Neutrophil (primary cell): ENCODE results near the gene CACNA1E.

ENCODE experiments used
- H3K27ac ChIP-seq: fragments of 200-600 bp; sonication (generic); 2 replicates; pipeline ENCODE4 v1.5.1; 2016; ENCODE audit warnings: mild to moderate bottlenecking, moderate library complexity
- H3K27me3 ChIP-seq: fragments of 200-600 bp; sonication (generic); 2 replicates; pipeline ENCODE4 v1.6.0; 2016; ENCODE audit warnings: mild to moderate bottlenecking
- H3K36me3 ChIP-seq: fragments of 200-600 bp; sonication (generic); 2 replicates; pipeline ENCODE4 v1.5.1; 2017
- H3K4me1 ChIP-seq, 2 experiments: fragments of 200-600 bp in 1 of 2; sonication (generic) in 1 of 2; 1 replicate in 1 of 2; 2 replicates in 1 of 2; pipeline versions ENCODE4 v1.5.1 to v1.6.1; 2013 to 2016; ENCODE audit warnings: low read depth in 1 of 2, low read length in 1 of 2, mild to moderate bottlenecking in 1 of 2, moderate library complexity in 1 of 2; ENCODE audit not compliant: control insufficient read depth in 1 of 2, insufficient read depth in 1 of 2
- H3K4me3 ChIP-seq, 2 experiments: fragments of 200-600 bp in 1 of 2; sonication (generic) in 1 of 2; 1 replicate in 1 of 2; 2 replicates in 1 of 2; pipeline ENCODE4 v1.5.1; 2013 to 2016; ENCODE audit warnings: low read depth in 1 of 2, low read length in 1 of 2, mild to moderate bottlenecking in 1 of 2, moderate library complexity in 1 of 2
- H3K9me3 ChIP-seq: fragments of 200-600 bp; sonication (generic); 2 replicates; pipeline ENCODE4 v1.5.1; 2016
- CTCF ChIP-seq: fragments of 200-600 bp; sonication (generic); IDR thresholded peaks from 2 replicates; pipeline ENCODE4 v1.5.1; 2016; ENCODE audit warnings: antibody characterized with exemption

CACNA1E gene

GRCh38 chr1:181763736-181764135 lies 280.4 kb downstream of the CACNA1E start:
- Histone ChIP-seq H3K27me3 (no peaks in the 10 kb centered on the region), H3K9me3 (no peaks in the 10 kb centered on the region), H3K4me1 (no peaks in the 10 kb centered on the region), H3K4me3 (no peak overlapping the region), H3K36me3 (no peaks in the 10 kb centered on the region), H3K27ac (no peak overlapping the region)
- no peak for TF ChIP-seq CTCF

GRCh38 chr1:181765451-181766026 lies 282.2 kb downstream of the CACNA1E start:
- Histone ChIP-seq H3K27me3 (no peaks in the 10 kb centered on the region), H3K4me3 (no peak overlapping the region), H3K9me3 (no peaks in the 10 kb centered on the region), H3K4me1 (no peaks in the 10 kb centered on the region), H3K36me3 (no peaks in the 10 kb centered on the region), H3K27ac (no peak overlapping the region)
- TF ChIP-seq CTCF: no peak

- H3K27ac ChIP-seq: no peak overlapping the region
- no peaks in the 10 kb centered on the region for H3K36me3 ChIP-seq
- no peaks in the 10 kb centered on the region for H3K27me3 ChIP-seq
- no peaks in the 10 kb centered on the region for H3K9me3 ChIP-seq
- no peak overlapping the region for H3K4me3 ChIP-seq
- TF ChIP-seq CTCF: no peak
- no peaks in the 10 kb centered on the region for H3K4me1 ChIP-seq
These were observed 283.8 kb downstream of the CACNA1E start for GRCh38 chr1:181767001-181767708.

GRCh38 chr1:181768211-181768929 lies 285.1 kb downstream of the CACNA1E start:
- no peak for TF ChIP-seq CTCF
- Histone ChIP-seq H3K27ac (no peak overlapping the region), H3K9me3 (no peaks in the 10 kb centered on the region), H3K4me1 (no peaks in the 10 kb centered on the region), H3K36me3 (no peaks in the 10 kb centered on the region), H3K27me3 (no peaks in the 10 kb centered on the region), H3K4me3 (no peak overlapping the region)

- TF ChIP-seq CTCF: no peak
- Histone ChIP-seq H3K36me3 (no peaks in the 10 kb centered on the region), H3K4me3 (no peak overlapping the region), H3K9me3 (no peaks in the 10 kb centered on the region), H3K4me1 (no peaks in the 10 kb centered on the region), H3K27me3 (no peaks in the 10 kb centered on the region), H3K27ac (no peak overlapping the region)
These were observed 285.6 kb downstream of the CACNA1E start for GRCh38 chr1:181768930-181769280.
